RPMI7951 (cell line): Measurements from ENCODE around the gene PLCD3. TPM values are rescaled to one million over a fixed set of nuclear protein-coding genes. Genes with fewer than 3 reads are reported as not detected.

Experiments used
- DNase-seq: peaks from one replicate; pipeline ENCODE4 v3.0.0-alpha.2; 2012; ENCODE audit warnings: low read depth
- total RNA-seq: library from RNA; depleted of rRNA; stranded (reverse); fragments of >200 nt; shearing (Covaris generic); gene quantifications from 2 replicates; pipeline ENCODE4 v1.2.3, GENCODE V29; 2014; rRNA removed

PLCD3 gene
- total RNA-seq, 1 experiment from 2014 or later = 15.3 TPM

DNA sequence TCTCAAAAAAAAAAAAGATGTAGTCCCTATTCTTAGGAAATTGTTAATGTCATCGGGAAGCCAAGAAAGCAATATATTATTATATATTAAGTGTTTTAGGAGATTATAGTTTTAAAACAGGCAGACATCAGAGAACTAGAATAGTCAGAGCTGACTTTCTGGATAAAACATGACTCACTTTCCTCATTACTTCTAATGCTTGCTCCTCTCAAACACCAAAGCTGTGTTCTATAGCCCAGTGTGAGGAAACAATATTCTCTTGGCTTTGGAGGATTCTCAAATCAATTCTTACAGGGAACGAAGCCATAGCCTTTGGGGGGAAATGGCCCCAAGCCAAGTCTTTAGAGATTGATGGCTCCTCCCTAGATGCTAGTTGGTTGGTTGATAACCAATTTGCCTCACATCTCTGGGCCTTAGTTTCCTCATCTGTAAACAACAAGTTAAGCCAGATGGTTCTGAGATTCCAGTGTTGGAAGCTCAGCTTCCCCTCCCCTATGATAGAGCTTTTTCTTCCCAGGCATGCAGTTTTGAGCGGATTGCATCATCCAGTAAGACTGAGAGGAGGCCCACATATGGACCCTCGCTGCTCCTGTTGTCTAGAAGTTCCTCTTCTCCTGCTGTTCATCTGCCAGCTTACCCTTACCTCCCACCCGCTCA is 58.8 kb downstream of the PLCD3 start:
- DNase-seq = no peak

DNA sequence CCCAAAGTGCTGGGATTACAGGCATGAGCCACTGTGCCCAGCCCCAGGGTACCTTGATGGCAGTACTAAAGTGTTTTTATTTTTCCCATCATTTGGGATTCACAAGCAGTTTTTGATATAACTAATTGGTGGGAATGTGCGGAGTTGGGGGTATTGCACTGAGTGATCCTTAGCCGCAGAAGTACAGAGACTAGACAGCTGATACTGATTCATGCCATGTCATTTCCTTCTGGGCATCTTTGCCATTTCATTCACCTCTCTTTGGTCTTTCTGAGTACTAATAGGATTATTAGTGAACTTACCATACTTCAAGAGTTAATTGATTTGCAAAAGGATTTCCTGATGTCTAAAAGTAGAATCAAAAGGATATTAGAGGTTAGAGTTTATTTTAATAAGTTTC is 61.5 kb downstream of the PLCD3 start:
- DNase-seq = no peak

DNA sequence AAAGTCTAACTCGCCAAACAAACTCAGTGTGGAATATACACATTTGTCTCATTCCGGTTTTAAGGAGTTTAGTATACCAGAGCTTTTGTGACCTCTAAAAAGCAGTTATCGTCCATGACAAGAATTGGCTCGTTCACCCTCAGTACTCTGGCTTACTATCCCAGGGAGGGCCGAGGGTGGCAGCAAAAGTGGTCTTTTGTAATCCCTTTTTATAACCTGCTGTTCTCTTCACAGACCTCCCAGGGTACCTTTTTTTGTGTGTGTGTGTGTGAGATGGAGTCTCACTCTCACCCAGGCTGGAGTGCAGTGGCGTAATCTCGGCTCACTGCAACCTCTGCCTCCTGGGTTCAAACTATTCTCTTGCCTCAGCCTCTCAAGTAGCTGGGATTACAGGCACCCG is 62.3 kb downstream of the PLCD3 start:
- no peak for DNase-seq

DNA sequence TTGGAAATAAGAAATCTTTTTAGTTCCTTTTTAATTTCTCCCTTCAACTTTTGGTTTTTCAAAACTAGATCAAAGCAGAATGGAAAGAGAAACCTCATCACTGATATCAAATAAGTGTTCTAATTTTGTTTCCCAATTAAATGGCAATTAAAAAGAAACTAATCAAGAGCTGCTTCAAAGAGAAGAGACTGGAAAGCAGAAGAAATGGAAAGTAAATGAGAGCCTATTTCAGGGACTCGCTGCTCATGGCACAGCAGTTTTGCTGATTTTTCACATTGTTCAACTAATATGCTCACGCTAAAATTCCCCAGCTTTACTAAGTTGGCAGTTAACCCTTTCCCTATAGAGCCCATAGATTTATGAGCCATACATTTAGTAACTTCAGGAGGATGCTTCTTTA is 64.7 kb downstream of the PLCD3 start:
- no peak for DNase-seq

DNA sequence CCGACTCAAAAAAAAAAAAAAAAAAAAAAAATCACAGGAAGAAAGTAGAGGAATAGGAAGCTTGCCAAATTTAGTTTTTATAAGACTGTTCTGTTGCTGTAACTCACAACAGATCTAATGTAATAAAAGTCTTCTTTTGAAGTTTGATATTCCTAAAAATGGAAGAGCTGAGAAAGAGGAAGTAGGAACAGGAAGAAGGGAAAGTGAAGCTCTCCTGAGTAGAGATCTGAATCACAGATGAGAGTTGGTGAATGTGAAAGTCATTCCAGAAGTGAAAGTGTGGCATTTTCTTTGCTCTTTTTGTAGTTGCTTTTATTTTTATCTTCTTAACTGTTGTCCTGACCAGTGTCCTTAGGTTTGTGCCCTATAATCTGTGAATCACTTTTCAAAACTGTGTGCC is 69.1 kb downstream of the PLCD3 start:
- no peak for DNase-seq

DNA sequence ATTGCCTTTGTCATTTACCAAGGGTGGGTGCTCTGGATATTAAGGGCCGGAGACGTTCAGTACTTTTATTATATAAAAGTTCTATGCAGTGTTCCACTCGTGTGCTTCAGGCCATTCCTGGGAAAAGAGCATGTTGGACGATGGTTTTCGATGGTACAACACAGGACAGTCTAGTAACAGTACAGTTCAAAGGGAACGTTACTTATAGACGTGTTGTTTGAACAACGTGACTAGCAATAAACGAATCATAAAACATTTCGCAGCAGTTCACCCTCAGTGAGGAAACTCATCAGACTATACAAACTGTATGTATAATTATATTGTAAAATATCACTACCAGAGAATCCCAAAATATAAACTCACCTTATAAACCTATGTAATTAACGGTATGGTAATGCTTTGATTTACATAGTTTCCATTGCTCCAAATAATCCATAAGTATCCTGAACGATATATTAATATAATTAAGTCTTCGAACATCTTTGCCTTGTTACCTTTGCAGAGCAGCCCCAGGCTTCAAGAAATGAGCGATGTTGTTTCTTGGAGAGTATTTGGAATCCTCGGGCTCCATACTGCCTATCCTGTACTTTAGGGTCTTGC is 70.6 kb downstream of the PLCD3 start:
- DNase-seq = no peak

DNA sequence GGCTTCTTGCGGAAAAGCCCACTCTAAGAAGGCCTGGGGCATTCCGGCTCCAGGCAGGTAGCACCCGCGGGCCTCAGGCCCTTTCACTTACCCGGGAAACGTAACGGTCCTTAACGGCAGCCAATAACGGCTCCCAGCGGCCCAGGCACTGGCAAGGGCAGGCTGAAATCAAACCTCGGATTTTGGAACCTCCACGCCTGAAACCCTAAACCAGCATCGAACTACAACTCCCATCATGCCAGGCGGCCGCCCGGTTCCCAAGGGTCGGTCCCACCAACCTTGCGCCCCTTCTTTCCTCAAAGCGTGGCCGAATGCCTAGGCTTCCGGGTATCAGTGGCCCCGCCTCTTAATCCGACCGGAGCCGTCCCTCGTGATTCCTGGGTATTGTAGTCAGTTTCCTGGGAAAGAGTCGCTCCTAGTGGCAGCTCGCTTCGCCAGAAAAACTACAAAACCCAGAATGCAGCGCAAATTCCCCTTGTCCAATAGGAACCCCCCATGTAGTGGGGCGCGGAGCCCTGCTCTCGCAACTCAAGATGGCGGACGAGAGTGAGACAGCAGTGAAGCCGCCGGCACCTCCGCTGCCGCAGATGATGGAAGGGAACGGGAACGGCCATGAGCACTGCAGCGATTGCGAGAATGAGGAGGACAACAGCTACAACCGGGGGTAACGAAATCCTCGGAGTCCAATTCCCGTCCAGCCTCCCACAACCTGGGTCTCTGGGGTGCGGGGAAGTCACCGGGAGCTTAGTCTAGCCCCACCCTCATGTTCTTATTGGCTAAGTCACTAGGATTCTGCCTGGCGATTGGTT is 71.3 kb downstream of the PLCD3 start, which contains the start of gene NMT1:
Gene NMT1 (plus strand): TSS at position 521 of the 809 bp plus-strand sequence. CDS start 13 bp downstream, at position 534.
- DNase-seq = peak; percentile 99

DNA sequence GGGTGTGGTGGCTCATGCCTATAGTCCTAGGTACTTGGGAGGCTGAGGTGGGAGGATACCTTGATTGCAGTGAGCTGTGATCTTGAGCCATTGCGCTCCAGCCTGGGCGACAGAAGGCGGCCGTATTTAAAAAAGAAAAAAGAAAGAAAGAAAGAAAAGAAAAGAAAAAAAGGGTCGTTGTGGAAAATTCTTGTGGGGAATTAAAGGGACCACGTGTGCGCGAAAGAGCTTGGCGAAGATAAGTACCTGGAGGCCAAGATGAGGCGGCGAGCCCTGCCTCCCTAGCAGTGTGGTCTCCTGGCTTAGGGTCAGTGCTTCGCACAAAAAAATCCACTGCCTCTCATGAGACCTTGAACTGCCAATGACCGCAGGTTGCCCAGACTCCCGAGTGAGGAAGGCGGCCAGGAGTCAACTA is 71.9 kb downstream of the PLCD3 start:
- DNase-seq = no peak

Other genes with a start within 250 kb of the PLCD3 start
- 90.2 and 90.8 TPM in 2 replicates for gene EFTUD2, start 233.1 kb downstream of the PLCD3 start, total RNA-seq
- gene GFAP, start 217.0 kb downstream of the PLCD3 start, total RNA-seq = 0.20 TPM in 1 of 2 replicates, not detected in the other
- 7.2 and 7.6 TPM in 2 replicates for gene KIF18B, start 184.7 kb downstream of the PLCD3 start, total RNA-seq
- 6.4 and 8.2 TPM in 2 replicates for gene C1QL1, start 164.2 kb downstream of the PLCD3 start, total RNA-seq
- 33.6 and 35.9 TPM in 2 replicates for gene DCAKD, start 80.9 kb downstream of the PLCD3 start, total RNA-seq
- 59.9 and 68.0 TPM in 2 replicates for gene NMT1, start 71.2 kb downstream of the PLCD3 start, total RNA-seq
- gene ACBD4, start 3.2 kb upstream of the PLCD3 start, total RNA-seq = 1.1 and 2.0 TPM in 2 replicates
- 3.5 and 4.4 TPM in 2 replicates for gene HEXIM1, start 16.0 kb upstream of the PLCD3 start, total RNA-seq
- 7.8 and 11.3 TPM in 2 replicates for gene HEXIM2, start 29.4 kb upstream of the PLCD3 start, total RNA-seq
- gene FMNL1, start 89.4 kb upstream of the PLCD3 start, total RNA-seq = 10.3 and 13.1 TPM in 2 replicates
- gene SPATA32, start 129.6 kb upstream of the PLCD3 start, total RNA-seq = not detected in 2 replicates
- gene MAP3K14, start 184.5 kb upstream of the PLCD3 start, total RNA-seq = 2.9 and 5.7 TPM in 2 replicates